GM19467 (cell line): ENCODE results near the gene TM7SF2.

Experiments used
- ATAC-seq: cut with Tn5 transposase; IDR thresholded peaks from one replicate; pipeline ENCODE4 v1.9.1; 2021; ENCODE audit warnings: mild to moderate bottlenecking, moderate library complexity; ENCODE audit not compliant: unreplicated experiment

TM7SF2 gene

DNA sequence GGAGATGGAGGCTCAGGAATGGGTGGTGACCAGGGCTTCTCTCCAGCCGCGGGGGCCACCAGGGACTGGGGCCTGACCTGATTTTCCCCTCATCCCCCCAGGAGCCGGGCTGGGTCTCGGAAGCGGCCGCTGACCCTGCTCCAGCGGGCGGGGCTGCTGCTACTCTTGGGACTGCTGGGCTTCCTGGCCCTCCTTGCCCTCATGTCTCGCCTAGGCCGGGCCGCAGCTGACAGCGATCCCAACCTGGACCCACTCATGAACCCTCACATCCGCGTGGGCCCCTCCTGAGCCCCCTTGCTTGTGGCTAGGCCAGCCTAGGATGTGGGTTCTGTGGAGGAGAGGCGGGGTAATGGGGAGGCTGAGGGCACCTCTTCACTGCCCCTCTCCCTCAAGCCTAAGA is 23.8 kb upstream of the TM7SF2 start:
- no peak for ATAC-seq

DNA sequence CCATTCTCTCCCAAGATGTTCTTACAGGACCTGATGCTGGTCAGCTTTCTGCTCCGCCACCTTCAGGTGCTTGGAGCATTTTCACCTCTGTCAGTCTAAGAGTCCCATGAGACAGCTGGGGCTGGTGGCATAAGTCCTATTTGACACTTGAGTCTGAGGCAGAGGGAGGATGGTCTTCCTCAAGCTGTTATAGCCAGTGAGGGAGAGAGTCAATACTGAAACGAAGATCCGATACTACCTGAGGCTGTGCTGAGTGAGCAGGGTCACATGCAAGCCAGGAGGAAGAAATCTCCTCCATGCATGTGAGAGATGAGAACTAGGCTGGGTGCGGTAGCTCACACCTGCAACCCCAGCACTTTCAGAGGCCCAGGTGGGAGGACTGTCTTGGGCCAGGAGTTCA is 22.1 kb upstream of the TM7SF2 start:
- ATAC-seq: no peak

DNA sequence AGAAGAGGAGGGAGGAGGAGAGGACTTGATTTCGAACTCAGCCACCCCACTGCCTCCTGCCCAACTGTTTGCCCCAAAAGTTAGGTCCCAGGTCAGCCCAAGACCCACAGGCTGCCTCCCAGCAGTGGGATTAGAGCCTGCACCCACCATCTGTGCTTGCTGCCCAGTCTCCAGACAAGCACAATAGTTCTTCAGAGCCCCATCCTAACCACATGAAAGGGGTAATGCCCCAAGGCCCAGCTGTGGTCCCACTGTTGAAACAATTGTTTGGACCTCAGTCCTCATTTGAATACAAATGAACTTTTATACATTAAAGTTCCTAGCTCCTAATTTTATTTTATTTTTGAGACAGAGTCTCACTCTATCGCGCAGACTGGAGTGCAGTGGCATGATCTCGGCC is 21.0 kb upstream of the TM7SF2 start:
- no peak for ATAC-seq

DNA sequence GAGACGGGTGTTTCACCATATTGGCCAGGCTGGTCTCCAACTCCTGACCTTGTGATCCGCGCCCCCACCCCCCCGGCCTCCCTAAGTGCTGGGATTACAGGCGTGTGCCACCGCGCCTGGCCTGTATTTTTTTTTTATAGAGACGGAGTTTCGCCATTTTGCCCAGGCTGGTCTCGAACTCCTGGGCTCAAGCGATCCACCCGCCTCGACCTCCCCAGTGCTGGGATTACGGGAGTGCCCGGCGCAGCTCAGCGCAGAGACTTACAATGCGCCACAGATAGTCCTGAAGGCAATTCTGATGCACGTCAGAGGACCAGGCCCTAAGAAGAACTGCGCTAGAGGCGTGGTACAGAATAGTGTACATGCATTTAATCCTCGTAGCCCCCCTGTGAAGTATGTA is 16.2 kb upstream of the TM7SF2 start:
- ATAC-seq: no peak

DNA sequence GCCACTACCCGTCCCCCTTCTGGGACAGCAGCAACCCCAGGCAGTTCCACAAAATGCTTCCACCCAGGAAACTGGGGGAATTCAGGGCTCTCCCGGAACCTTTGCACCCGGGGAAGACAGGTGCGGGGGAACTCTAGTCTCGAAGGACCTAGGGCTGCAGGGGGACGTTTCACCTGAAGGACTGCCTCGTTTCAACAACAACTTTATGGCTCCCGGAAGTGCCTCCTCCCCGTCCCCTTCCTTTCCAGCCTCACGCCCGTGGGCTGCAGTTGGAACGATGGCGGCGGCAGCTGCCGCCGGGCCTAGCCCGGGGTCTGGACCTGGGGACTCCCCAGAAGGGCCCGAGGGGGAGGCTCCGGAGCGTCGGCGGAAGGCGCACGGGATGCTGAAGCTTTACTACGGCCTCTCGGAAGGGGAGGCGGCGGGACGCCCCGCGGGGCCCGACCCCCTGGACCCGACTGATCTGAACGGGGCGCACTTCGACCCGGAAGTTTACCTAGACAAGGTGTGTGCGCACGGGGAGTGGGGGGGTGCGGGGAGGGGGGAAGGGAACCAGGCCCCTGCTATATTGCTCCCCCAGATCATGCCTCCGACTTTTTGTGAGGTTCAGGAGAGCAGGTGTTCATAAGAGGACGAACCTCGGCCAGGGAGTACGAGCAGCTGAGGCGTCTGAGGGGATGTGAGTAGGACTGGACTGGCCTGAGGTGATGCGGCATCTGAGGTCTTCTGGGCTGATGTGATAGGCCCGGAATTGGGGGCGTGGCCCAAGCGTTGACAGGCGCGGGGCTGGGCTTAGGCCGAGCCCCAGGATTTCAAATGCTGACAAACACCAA is 15.5 kb upstream of the TM7SF2 start, which contains the start of gene VPS51:
VPS51 (plus strand) TSS at position 241 of the 833 bp plus-strand sequence; CDS start at position 278, 37 bp downstream.
- peak; percentile 71 for ATAC-seq

DNA sequence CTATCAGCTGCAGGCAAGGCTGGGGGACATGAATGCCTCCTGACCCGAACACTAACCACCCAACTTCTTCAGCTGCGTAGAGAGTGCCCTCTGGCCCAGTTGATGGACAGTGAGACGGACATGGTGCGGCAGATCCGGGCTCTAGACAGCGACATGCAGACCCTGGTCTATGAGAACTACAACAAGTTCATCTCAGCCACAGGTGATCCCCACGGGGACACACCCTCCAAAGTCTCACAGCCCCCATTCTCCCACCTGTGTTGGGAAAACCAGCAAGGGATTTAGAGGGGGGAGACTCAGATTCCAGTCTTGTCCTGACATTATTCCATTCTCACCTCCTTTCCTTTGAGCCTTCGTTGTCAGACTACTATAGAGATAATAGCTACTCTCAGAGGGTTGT is 14.7 kb upstream of the TM7SF2 start:
- ATAC-seq: no peak

DNA sequence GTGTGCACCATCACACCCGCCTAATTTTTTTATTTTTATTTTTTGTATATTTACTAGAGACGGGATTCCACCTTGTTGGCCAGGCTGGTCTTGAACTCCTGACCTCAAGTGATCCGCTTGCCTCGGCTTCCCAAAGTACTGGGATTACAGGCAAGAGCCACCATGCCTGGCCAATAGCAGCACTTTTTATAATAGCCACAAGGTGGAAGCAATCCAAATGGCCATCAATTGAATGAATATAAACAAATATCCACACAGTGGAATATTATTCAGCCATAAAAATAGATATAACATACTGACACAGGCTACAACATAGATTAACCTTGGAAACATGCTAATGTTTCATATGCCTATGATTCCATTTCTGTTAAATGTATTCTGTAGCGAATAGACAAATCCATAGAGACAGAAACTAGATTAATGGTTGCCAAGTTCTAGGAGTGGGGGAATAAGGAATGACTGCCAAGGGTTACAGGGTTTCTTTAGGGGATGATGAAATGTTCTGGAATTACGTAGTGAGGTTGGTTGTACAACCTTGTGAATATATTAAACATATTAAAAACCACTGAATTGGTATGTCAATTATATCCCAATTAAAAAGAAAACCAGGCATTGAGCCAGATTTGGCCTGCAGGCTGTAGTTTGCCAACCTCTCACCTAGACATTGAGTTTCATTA is 10.9 kb upstream of the TM7SF2 start:
- ATAC-seq: no peak

DNA sequence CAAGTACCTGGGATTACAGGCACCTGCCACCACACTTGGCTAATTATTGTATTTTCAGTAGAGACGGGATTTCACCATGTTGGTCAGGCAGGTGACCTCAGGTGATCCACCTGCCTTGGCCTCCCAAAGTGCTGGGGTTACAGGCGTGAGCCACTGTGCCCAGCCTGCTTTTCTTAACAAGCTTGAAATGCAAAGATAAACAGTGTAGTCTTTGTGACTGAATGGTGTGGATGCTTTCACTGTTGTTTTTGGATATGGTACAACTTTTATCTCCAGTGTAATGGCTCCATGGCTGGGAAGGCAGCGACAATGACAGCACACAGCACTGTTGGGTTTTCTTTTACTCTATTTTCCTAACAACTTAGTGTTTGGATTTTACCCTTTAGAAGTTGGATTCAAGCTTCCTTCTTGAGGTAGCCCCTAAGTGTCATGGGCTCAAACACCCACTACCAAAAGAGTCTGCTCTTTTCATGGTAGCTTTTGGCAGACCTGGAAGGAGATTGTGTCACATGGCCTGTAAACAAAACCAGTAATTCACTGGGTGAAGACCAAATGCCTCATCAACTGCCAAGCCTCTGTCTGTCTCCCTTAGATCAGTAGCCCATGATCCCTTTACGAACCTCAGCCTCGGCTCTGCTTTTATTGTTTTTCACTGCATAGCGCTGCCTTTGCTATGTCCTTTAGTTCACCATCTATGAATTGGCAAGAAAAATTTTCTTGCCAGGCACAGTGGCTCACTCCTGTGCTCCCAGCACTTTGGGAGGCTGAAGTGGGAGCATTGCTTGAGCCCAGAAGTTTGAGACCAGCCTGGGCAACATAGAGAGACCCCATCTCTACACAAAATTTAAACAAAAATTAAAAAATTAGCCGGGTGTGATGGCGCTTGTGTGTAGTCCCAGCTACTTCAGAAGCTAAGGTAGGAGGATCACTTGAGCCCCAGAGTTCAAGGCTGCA is 9.3 kb upstream of the TM7SF2 start:
- ATAC-seq: no peak

DNA sequence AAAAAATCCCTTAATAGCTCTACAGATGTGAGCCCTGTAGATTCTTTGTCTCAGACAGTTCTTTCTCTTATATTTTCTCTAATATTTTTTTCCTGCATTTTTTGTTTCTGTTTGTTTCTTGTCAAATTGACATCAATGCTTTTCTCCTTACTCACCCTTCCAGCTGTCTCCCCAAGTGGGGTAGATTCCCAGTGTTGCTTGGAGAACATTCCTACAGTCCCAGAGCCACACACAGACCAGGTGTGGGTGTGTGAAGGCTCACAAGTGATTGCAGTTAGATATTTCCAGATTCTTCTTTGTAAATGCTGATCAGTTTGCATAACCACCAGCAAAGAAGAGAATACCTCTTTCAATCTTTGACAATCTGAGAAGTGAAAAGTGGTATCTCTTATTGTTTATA is 8.2 kb upstream of the TM7SF2 start:
- ATAC-seq: no peak

DNA sequence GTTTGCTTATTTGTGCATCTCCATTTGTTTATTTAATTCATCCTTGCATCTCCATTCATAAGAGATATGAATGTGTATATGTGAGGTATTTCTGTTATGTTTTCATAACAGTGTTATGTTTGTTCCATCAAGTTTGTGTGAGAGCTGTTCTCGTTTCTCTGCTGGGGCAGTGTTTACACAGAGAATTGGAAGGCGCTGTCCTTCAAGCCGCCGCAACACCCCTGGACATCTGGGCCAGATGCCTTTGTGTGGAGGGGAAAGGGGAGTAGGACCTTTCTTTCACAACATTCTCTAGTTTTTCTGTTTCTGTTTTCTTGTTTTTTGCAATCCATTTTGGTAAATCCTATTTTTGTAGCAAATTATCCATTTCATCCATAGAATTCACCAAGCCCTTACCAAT is 7.0 kb upstream of the TM7SF2 start:
- no peak for ATAC-seq

DNA sequence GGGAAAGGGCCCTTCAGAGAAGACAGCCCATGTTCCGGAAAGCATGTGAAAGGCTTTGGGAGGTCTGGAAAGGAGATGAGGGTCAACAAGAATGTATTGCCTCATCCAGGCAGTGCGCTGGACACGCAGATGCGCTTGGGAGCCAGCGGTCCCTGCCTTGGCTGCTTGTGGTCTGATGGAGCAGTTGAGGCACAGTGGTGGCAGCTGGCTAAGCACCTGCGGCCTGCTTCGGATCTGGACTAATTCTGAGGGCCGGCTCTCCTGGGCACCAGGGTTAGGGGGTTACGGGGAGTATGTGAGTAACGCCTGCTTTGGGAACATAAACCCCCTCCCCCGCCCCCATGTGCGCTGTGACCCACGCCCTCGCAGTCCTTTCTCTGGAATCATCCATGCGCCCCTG is 4.6 kb upstream of the TM7SF2 start:
- no peak for ATAC-seq

DNA sequence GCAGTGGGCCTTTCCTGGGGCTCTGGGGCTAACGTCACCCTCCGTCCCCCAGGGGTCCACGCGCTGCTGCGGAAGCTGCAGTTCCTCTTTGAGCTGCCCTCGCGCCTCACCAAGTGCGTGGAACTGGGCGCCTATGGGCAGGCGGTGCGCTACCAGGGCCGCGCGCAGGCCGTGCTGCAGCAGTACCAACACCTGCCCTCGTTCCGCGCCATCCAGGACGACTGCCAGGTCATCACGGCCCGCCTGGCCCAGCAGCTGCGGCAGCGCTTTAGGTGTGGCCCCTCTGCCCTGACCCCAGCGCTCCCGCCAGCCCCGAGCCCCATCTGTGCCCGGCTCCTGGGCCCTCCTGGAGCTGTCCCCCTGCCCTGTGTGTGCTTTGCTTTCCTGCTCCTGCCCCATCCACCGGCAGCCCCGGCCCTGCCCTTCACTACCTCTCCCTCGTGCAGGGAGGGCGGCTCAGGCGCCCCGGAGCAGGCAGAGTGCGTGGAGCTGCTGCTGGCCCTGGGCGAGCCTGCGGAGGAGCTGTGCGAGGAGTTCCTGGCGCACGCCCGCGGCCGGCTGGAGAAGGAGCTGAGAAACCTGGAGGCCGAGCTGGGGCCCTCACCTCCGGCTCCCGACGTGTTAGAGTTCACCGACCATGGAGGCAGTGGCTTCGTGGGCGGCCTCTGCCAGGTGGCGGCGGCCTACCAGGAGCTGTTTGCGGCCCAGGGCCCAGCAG is 3.8 kb upstream of the TM7SF2 start:
- ATAC-seq: no peak

DNA sequence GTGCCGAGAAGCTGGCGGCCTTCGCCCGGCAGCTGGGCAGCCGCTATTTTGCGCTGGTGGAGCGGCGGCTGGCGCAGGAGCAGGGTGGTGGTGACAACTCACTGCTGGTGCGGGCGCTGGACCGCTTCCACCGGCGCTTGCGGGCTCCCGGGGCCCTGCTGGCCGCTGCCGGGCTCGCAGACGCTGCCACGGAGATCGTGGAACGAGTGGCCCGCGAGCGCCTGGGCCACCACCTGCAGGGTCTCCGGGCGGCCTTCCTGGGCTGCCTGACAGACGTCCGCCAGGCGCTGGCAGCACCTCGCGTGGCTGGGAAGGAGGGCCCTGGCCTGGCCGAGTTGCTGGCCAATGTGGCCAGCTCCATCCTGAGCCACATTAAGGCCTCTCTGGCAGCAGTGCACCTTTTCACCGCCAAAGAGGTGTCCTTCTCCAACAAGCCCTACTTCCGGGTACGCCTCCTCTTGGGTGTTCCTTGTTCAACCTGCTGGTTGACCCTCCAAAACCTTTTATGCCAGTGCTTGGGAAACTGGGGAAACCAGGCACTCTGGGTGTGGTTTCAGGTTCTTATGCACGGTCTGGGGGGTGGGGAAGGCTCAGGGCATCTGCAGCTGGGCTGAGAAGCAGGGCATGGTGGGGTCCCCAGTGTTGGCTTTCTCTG is 3.1 kb upstream of the TM7SF2 start:
- ATAC-seq: no peak

DNA sequence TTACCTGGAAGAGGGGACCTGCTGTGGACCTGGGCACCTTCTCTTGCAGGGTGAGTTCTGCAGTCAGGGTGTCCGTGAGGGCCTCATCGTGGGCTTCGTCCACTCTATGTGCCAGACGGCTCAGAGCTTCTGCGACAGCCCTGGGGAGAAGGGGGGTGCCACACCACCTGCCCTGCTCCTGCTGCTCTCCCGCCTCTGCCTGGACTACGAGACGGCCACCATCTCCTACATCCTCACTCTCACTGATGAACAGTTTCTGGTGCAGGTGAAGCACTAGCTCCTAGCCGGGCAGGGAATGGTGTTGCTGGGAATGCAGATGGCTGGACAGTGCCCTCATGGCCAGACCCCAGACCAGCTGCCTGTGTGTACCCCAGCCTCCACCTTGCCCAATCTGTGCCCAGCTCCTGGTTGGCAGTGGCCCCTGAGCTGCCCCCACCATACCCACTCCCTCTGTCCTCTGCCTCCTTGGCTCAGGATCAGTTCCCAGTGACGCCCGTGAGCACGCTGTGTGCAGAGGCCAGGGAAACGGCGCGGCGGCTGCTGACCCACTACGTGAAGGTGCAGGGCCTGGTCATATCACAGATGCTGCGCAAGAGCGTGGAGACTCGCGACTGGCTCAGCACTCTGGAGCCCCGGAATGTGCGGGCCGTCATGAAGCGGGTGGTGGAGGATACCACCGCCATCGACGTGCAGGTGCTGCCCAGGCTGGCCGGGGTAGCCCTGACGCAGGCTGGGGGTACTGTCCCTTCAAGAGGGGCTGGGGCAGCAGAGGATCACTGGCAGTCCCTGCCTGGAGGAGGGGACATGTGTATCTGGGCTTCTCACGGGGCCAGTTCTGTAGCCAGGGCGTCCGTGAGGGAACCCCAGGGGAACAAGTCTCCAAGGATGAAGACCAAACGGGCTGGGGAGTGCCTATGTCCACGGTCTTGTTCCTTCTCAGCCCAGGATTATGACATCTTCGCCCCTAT is 2.2 kb upstream of the TM7SF2 start:
- ATAC-seq: no peak

DNA sequence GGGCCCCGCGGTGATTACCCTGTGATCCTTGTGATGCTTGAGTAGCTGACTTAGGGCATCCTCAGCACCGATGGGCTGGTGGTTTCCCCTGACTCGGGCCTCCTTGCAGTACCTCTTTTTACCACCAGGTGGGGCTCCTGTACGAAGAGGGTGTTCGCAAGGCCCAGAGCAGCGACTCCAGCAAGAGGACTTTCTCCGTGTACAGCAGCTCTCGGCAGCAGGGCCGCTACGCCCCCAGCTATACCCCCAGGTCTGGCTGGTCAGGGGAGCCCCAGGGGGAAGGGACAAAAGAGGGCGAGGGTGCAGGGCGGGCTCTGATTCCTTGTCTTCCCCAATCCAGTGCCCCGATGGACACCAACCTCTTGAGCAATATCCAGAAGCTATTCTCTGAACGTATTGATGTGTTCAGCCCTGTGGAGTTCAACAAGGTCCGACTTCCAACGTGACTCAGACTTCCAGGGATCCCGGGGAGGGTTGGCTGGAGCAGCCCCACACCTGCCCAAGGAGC is 1.3 kb upstream of the TM7SF2 start:
- no peak for ATAC-seq

DNA sequence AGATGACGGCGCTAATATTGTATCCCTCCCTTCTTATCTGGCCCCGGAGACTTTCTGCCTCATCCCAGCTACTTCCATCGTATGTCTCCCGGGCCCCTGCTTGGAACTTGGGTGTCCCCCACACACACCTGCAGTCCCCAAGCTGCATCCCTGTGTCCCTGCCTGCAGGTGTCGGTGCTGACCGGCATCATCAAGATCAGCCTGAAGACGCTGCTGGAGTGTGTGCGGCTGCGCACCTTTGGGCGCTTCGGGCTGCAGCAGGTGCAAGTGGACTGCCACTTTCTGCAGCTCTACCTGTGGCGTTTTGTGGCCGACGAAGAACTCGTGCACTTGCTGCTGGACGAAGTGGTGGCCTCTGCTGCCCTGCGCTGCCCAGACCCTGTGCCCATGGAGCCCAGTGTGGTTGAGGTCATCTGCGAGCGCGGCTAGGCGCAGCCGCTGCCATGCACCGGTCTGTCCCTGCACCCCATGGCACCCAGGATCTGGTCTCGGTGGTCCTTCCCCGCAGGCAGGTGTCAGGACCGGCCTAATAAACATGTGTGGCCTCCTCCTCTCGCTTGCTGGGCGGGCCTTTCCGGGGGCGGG is 421 bp upstream of the TM7SF2 start:
- ATAC-seq: no peak

DNA sequence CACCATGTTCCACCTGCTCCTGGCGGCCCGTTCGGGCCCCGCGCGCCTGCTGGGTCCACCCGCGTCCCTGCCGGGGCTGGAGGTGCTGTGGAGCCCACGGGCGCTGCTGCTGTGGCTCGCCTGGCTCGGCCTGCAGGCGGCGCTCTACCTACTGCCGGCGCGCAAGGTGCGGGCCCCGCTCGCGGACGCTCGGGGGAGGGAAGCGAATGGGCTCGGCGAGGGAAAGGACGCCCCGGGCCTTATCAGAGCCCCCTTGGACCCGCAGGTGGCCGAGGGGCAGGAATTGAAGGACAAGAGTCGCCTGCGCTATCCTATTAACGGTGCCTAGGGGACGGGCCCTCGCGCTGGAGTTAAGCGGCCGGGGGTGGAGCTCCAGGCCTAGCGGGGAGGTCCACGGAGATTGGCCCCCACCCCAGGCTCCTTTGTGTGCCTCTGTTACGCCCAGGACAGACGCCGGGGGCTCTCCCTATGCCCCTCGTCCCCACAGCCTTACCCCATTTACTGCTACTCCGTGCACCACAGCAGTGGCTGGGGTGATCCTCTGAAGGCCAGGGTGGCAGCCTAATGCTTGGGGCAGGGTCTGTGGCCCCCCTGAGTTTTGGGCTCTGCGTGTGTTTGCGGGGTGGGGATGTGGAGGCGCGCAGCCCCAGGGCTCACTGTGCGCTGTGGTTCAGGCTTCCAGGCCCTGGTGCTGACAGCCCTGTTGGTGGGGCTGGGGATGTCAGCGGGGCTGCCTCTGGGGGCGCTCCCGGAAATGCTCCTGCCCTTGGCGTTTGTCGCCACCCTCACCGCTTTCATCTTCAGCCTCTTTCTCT is 1.1 kb downstream of the TM7SF2 start:
- no peak for ATAC-seq

DNA sequence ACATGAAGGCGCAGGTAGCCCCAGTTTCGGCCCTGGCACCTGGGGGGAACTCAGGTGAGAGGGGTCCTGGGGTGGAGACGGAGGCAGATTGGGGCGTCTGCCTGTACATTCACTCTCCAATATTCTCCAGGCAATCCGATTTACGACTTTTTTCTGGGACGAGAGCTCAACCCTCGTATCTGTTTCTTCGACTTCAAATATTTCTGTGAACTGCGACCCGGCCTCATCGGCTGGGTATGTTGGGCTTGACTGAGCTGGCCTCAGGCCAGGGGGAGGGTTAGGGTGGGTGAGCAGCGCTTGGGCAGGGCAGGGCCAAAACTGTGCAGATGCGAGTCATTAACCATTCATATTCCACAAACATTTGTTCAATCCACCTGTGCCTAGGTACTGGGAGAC is 1.7 kb downstream of the TM7SF2 start:
- no peak for ATAC-seq
